K562 (cell line): Measurements from ENCODE around the gene CNOT2.

ENCODE experiments used
- CHD2 ChIP-seq: IDR thresholded peaks from 2 replicates; pipeline ENCODE4 v1.6.1; 2011; ENCODE audit warnings: low read depth, low read length
- CTCF ChIP-seq, 3 experiments: IDR thresholded peaks in 2 of 3; conservative IDR thresholded peaks in 1 of 3; 2 replicates each; pipeline ENCODE4 v1.5.1; 2011 to 2012; ENCODE audit warnings: low read length in 3 of 3, mild to moderate bottlenecking in 3 of 3, control low read depth in 2 of 3, improper control_type of control experiment in 1 of 3, inconsistent platforms in 1 of 3, low read depth in 1 of 3, mixed read lengths in 1 of 3, moderate library complexity in 1 of 3; ENCODE audit not compliant: insufficient read depth in 2 of 3
- ELF4 ChIP-seq: fragments of 450-650 bp; formaldehyde crosslinking; IDR thresholded peaks from 2 replicates; pipeline ENCODE4 v1.4.0; 2022; ENCODE audit warnings: missing genetic modification characterization
- MAFK ChIP-seq: IDR thresholded peaks from 2 replicates; pipeline ENCODE4 v1.6.1; 2011; ENCODE audit warnings: low read length, improper control_type of control experiment
- RBFOX2 ChIP-seq: fragments of 200-400 bp; formaldehyde crosslinking; IDR thresholded peaks from 2 replicates; pipeline ENCODE4 v1.6.1; 2017; ENCODE audit warnings: low read depth, mild to moderate bottlenecking, low read length, moderate library complexity
- ZKSCAN8 ChIP-seq: fragments of 200-800 bp; sonication (Bioruptor generic); IDR thresholded peaks from 2 replicates; pipeline ENCODE4 v1.6.1; 2016; ENCODE audit warnings: missing genetic modification characterization, missing compliant biosample characterization

- no peak for TF ChIP-seq MAFK
- no peak for TF ChIP-seq CTCF (IDR thresholded peaks at IDR 0.05 in 2 of 3, conservative IDR thresholded peaks at IDR 0.05 in 1 of 3; ENCODE audit: insufficient read depth in 2 of 3, low read depth in 1 of 3, low read length in 3 of 3)
- no peak for TF ChIP-seq ELF4 (CRISPR knock-in tag)
- TF ChIP-seq RBFOX2 = no peak
- TF ChIP-seq ZKSCAN8 (CRISPR knock-in tag) = no peak
- no peak for TF ChIP-seq CHD2
Measured at GRCh38 chr12:70265132-70265531, 21.9 kb downstream of the CNOT2 start.
